ENCODE measurements around the gene COL25A1. TPM values are rescaled to one million over a fixed set of nuclear protein-coding genes. Genes with fewer than 3 reads are reported as not detected.

Gene COL25A1
- total and polyA plus RNA-seq, 2 donors (not counting 3 experiments of a cell fraction or from before 2014, with no cell fraction given): 0.21 to 3.5 TPM

DNA sequence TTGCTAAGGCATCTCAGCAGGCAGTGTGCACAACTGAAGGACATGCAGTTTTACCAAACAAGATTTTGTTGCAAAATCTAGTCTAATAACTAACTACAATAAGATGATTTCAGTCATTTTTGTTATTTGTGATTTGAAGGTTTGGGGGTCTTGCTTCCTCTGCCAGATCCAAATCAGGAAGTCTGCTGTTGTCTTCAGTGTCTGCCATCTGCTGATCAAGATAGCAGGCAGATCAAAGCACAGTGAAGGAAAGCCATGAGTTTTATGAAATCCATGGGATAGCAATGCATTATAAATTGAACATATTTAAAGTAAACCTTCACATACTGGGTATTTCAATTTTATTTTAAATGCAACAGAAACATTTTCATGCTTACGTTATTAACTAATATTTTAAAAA is 370.5 kb downstream of the COL25A1 start:
- TF ChIP-seq JUN (IDR thresholded peaks at IDR 0.05; ENCODE audit: borderline replicate concordance, insufficient read depth, insufficient read length, low read depth) (no peak), FOS (IDR thresholded peaks at IDR 0.05; ENCODE audit: borderline replicate concordance, insufficient read depth, low read length) (no peak), POLR2AphosphoS5 (IDR thresholded peaks at IDR 0.05; ENCODE audit: insufficient read depth, low read depth, low read length) (no peak), POLR2A (IDR thresholded peaks at IDR 0.05; ENCODE audit: low read depth, low read length) (no peak), MYC (IDR thresholded peaks at IDR 0.05; ENCODE audit: low read depth, low read length) (no peak), EZH2 (IDR thresholded peaks at IDR 0.05; ENCODE audit: borderline replicate concordance, low read depth, low read length, severe bottlenecking) (no peak), MAX (IDR thresholded peaks at IDR 0.05; ENCODE audit: insufficient read depth, insufficient read length) (no peak), GATA2 (IDR thresholded peaks at IDR 0.05; ENCODE audit: insufficient read depth, insufficient read length, low read depth, low read length) (no peak)
- TF ChIP-seq, protein P1, sequence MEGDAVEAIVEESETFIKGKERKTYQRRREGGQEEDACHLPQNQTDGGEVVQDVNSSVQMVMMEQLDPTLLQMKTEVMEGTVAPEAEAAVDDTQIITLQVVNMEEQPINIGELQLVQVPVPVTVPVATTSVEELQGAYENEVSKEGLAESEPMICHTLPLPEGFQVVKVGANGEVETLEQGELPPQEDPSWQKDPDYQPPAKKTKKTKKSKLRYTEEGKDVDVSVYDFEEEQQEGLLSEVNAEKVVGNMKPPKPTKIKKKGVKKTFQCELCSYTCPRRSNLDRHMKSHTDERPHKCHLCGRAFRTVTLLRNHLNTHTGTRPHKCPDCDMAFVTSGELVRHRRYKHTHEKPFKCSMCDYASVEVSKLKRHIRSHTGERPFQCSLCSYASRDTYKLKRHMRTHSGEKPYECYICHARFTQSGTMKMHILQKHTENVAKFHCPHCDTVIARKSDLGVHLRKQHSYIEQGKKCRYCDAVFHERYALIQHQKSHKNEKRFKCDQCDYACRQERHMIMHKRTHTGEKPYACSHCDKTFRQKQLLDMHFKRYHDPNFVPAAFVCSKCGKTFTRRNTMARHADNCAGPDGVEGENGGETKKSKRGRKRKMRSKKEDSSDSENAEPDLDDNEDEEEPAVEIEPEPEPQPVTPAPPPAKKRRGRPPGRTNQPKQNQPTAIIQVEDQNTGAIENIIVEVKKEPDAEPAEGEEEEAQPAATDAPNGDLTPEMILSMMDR (IDR thresholded peaks at IDR 0.05; ENCODE audit: extremely low read depth in 1 of 2, insufficient read depth in 1 of 2, low read depth in 1 of 2, low read length in 2 of 2): no peak
- no peak overlapping the region for H3K27ac ChIP-seq (ENCODE audit: insufficient read depth, low read depth, low read length)

More for the DNA sequence above, 370.5 kb downstream of the COL25A1 start:
- ChIA-PET POLR2A (no interaction called here), CTCF (no interaction called here)
- H3K4me2 ChIP-seq (ENCODE audit: insufficient read depth, low read length): no peak overlapping the region
- intact Hi-C loops (cut with micrococcal nuclease) (no loop called here), dilution Hi-C loops (cut with MboI; ENCODE audit: extremely low pct_ligation_motif_present, low sequenced_read_pairs) (no loop called here)
- FAIRE-seq (no peak), DNase-seq (ENCODE audit: low read depth, low spot score) (no peak)
- H3K79me2 ChIP-seq (ENCODE audit: control insufficient read depth, insufficient read depth, low read length): no peaks in the 10 kb centered on the region
- no TSS peak for BruUV-seq (replicated peaks)
- H3K9me1 ChIP-seq (replicated peaks; ENCODE audit: control insufficient read depth, extremely low read depth, insufficient read depth, low read length): no peaks in the 10 kb centered on the region
- H3K36me3 ChIP-seq (ENCODE audit: control insufficient read depth in 2 of 2, extremely low read depth in 1 of 2, insufficient read depth in 2 of 2, low read length in 2 of 2): no peaks in the 10 kb centered on the region
- H3K9ac ChIP-seq (replicated peaks; ENCODE audit: extremely low read depth, insufficient read depth, low read length): no peak overlapping the region
- H3K4me1 ChIP-seq (ENCODE audit: control insufficient read depth, extremely low read depth, insufficient read depth, low read length): no peaks in the 10 kb centered on the region
- no peaks in the 10 kb centered on the region for H3K9me3 ChIP-seq (replicated peaks; ENCODE audit: control insufficient read depth, insufficient read depth, low read length)
- H3K4me3 ChIP-seq (replicated peaks in 1 of 3; ENCODE audit: insufficient read depth in 1 of 3, low read depth in 1 of 3, low read length in 3 of 3): no peak overlapping the region
- H3K27me3 ChIP-seq (ENCODE audit: control insufficient read depth in 2 of 2, insufficient read depth in 2 of 2, low read length in 2 of 2): no peaks in the 10 kb centered on the region
- no peak overlapping the region for H2AFZ ChIP-seq (ENCODE audit: low read depth, low read length)
- no peaks in the 10 kb centered on the region for H4K20me1 ChIP-seq (replicated peaks; ENCODE audit: control insufficient read depth, extremely low read depth, insufficient read depth, low read length)
